GM18951 (cell line): Measurements from ENCODE around the gene PRF1.

Experiments
- POLR2A ChIP-seq: IDR thresholded peaks from 4 replicates; pipeline ENCODE4 v1.6.1; 2011; ENCODE audit warnings: mild to moderate bottlenecking; ENCODE audit not compliant: insufficient read length, insufficient read depth; ENCODE audit errors: extremely low read depth
- in situ Hi-C: fragments of 300-500 bp; cut with MboI; formaldehyde crosslinking; loops from one replicate; pipeline ENCODE4 v1.12.0; 2022; ENCODE audit warnings: low sequenced_read_pairs, mixed read lengths, inconsistent platforms; ENCODE audit not compliant: unreplicated experiment

The PRF1 gene

DNA sequence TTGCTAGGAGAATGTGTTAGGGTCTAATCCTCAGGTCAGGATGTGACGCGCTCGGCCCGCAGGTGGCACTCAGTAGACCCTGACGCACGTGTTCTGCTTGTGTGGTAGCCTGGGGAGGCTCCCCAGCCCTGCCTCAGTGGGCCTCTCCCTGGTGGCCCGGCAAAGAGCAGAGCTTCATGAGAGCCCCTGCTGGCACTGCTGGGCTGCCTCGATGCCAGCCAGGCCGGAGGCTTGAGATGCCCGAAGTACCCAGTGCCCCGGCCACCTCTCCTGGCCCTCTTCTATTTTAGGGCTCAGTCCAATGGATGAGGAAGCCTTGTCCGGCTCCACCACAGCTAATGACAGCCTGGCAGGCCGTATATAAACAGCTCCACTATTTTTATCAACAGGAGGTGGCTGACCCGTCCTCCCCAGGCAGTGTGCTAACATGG is 42.0 kb downstream of the PRF1 start:
- no peak for TF ChIP-seq POLR2A
- in situ Hi-C loops: no loop called here

DNA sequence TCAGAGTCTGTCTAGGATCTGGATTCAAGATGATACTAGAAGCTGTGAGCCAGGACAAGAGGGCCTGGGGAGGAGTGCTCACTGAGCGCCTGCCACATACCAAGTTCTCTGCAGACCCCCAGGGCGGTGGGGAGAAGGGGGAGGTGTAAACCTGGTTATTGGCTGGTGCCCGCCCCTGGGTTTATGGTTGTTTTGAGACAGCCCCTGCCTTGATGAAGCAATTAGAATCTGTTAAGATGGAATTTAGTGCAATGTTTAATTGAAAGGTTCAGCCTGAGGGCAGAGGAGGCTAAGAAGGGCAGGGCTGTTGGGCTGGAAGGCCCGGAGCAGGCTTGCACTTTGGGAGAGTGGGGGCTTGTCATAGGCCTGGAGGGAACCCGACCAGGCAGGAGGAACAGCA is 42.7 kb downstream of the PRF1 start:
- in situ Hi-C loops: no loop called here
- TF ChIP-seq POLR2A: no peak

DNA sequence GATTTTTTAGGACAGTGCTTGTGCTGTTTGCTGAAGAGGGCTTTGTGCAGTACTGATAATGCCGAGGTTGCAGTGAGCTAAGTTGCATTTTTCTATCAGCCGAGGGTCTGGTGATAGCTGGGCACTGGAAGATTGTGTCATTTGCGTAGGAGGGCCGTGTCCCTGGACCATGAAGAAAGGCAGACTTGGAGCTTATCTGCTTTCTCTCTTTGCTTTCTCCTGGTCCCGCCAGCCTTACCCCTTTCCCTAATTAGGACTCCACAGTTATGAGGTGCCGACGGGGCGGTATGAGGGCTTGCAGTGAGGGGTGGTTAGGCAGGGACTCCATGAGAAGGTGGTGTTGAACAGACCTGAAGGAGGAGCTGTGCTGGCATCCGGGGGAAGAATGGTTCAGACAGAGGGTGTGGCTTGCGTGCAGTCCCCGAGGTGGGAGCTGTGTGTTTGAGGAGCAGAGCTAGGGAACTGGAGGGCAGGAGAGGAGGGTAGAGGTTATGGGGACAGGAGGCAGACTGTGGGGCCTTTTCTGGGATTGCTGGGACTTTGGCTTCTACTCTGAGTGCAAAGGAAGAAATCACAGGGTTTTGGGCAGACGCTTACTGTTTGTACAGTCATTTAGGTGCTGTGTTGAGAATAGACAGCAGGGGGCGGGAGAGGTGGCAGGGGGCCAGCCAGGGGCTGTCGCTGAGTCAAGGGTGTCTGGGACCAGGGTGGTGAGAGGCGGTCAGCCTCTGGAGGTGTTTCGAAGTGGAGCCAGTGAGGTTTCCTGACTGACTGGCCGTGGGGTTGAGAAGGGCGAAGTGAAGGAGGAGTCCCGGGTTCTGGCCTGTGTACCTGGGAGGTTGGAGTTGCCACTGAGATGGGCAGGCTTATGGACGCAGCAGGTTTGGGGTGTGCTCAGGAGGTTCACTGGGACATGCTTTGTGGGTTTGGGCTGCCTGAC is 43.4 kb downstream of the PRF1 start:
- TF ChIP-seq POLR2A: no peak
- in situ Hi-C loops: no loop called here

DNA sequence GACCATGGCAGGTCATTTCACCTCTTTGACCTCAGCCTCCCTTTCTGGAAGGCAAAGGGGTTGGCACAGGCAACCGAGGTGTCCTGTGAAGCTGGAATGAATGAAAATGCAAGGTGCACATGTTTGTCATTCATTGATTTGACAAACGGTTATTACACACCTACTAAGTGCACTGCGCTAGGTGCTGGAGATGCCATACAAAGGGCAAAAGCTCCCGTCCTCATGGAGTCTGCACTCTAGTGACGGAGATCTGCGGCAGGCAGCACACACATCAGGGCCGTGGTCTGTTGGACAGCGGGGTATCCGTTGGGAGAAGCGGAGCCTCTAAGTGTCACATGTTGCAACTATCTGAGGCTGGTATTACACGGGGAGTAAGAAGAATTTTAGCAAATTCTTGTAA is 44.2 kb downstream of the PRF1 start:
- TF ChIP-seq POLR2A: no peak
- in situ Hi-C loops: no loop called here

DNA sequence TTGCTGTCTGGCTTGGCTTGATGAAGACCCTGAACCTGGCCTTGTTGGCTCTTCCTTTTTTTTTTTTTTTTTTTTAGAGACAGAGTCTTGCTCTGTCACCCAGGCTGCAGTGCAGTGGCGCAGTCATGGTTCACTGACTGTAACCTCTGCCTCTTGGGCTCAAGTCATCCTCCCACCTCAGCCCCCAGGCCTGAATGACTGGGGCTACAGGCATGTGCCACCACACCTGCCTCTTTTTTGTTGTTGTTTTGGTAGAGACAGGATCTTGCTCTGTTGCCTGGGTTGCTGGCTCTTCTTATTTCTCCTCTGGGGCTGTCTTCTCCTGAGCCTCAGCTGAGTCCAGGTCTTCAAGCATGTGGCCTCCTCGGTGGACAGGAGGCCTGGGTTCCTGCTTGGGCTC is 44.7 kb downstream of the PRF1 start:
- TF ChIP-seq POLR2A: no peak
- in situ Hi-C loops: no loop called here

DNA sequence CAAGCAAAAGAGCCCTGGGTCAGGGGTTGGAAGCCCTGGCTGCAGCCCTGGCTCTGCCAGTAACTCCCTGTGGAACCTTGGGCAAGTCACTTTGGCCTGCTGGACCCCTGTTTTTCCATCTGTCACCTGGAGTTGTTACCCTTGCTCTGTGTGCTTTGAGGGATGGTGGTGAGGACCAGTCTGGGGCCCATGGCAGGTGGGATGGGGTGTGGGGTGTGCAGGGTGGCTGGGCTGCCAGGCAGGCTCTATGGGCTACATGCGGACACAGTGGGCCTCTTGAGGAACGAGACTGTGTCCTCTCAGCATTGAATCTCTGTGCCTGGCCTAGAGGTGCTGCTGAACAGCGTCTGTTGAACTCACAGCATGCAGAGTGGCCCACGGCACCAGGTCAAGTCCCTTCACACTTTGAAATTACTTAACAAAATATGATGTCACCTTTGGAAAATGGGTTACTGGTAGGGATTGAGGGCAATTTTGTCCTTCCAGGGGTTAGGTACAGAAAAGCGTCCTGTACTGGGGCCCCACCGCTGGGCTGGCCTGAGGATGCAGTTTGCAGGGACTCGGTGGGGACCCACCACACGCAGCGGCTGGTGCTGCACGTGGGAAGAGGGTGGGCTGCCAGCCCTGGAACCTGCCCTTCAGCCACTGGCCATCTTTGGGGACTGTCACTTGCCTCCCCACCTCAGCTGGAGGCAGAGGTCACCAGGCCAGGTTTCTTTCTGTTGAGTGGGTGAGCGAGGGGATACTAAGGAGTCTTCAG is 45.3 kb downstream of the PRF1 start:
- in situ Hi-C loops: no loop called here
- no peak for TF ChIP-seq POLR2A

DNA sequence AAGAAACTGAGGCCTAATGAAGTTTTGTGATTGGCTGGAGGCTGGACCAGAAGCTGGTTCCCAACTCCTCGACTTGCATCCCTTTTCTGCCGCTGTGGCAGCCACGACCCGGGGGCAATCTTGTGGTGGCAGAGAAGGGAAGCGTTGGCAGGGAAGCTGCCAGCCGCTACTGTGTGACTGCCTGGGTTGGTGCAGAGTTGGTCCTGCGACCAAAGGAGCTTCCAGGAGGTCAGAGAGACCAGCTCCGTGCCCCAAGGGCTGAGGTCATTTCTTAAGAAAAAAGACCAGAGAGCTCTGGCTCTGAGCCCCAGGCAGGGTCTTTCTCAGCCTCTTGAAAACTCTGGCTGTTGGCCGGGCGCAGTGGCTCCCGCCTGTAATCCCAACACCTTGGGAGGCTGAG is 47.2 kb downstream of the PRF1 start:
- in situ Hi-C loops: no loop called here
- no peak for TF ChIP-seq POLR2A

DNA sequence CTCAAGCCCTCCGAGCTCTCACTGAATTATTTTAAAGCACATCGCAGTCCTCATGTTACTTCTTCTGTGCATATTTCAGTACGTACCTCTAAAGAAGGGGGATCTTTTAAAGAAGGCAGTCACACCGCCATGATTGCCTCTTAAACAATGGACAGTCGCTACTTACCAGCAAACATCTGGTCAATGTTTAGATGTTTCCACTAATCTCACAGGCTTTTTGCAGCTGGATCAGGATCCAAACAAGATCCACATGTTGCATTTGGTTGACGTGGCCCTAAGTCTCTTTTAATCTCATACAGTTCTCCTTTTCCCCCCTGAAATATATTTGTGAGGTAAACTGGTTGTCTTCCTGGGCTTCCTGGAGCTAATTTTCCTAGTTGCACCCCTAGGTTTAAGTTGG is 50.0 kb downstream of the PRF1 start:
- TF ChIP-seq POLR2A: no peak
- in situ Hi-C loops: loop anchor here (5.0 kb wide), 2 partner anchors 210 to 320 kb away; no protein-coding TSS in a partner anchor

DNA sequence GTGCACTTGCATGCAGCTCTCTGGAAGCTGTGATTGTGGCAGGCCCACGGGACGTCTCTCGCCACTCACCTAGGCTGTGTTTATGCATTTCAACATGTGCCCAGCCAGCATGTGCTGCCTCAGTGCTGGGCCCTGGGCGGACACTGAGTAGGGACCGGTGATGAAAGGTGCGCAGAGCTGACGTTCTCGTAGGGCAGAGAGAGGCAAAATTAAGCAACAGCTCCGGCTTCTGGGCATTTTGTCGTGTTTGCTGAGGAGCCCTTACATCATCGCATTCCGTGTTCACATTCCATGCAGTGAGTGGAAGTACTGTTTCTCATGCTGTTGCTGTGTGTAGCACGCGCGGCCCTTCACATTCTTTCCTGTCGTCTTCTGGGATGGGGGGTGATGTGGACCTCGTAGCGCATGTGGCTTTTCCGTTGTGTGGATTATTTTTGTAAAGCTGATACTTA is 50.5 kb downstream of the PRF1 start:
- in situ Hi-C loops: loop anchor here (5.0 kb wide), 2 partner anchors 210 to 320 kb away; no protein-coding TSS in a partner anchor
- TF ChIP-seq POLR2A: no peak

DNA sequence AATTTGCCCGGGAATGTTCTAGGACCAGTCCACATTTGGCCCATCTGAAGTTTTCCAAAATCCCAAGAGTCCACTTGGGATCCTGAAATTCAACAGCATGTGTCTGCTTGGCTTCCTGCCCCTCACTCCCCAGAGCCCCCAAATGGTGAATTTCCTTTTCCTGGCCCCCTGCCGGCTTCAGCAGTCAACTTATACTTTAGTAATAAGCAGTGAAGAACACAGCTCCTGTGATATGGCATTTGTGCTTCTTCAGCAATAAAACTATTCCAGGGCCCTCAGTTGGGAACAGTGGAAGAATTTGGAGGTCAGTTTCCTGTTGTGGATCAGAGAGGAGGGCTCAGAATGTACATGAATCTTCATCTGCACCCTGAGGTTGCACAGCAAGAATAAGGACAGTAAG is 51.1 kb downstream of the PRF1 start:
- no peak for TF ChIP-seq POLR2A
- in situ Hi-C loops: loop anchor here (5.0 kb wide), 2 partner anchors 211 to 321 kb away; no protein-coding TSS in a partner anchor

DNA sequence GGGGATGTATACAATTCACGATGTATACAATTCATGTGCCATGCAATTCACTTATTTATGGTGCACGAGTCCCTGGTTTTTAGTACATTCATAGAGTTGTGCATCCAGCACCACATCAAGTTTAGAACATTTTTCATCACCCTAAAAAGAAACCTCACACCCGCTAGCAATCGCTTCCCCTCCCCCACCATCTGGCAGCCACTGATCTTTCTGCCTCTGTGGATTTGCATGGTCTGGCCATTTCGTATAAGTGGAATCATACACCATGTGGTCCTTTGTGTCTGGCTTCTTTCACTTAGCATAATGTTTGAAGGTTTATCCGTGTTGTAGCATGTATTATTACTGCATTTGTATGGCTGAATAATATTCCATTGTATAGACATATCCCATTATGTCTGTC is 52.1 kb downstream of the PRF1 start:
- in situ Hi-C loops: loop anchor here (5.0 kb wide), 2 partner anchors 212 to 322 kb away; no protein-coding TSS in a partner anchor
- TF ChIP-seq POLR2A: no peak

DNA sequence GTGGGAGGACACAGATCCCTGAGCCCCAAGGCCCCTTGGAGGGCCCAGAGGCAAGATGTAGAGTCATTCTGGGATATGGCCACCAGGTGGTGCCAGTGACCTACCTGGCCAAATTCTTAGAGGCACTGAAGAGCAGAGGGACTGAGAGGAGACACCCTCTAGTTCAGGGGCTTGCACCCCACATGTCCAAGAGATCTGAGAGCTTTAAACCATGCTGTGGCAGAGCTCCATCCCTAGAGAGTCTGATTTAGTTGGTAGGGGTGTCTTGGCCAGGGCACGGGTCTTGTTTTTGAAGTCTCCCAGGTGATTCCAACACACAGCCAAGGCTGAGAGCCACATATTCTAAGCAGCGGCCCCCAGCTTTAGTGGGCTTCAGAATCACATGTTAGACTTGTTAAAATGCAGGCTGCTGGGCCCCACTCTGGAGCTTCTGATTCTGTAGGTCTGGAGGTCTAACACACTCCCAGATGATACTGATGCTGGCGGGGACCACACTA is 52.5 kb downstream of the PRF1 start:
- no peak for TF ChIP-seq POLR2A
- in situ Hi-C loops: loop anchor here (5.0 to 10.0 kb wide), 3 partner anchors 85 to 322 kb away; no protein-coding TSS in a partner anchor

DNA sequence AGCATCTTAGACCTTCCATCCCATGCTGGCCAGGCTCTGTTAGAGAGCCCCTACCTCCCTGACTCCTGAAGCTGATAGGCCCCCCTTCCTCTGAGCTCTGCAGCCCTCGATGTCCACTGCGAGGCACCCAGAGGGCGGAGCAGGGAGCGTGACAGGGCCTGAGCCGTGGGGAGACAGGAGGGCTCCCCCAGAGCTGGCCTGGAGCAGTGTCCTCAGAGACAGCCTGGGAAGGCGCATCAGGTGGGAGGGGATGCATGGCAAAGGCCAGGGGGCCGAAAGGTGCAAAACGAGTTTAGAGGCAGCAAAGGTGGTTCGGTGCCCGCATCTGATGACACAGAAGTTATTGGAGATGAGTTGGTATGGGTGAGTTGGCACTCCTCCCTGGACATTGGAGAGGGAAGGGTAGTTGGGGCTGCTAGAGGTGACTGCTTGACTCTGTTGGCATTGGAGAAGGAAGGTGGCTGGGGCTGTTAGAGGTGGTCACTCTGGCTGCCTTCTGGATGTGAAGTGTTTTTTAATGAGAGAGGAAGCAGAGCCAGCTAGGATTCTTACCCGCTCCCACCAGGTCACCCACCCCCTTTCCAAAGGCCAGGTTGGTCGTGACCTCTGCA is 53.1 kb downstream of the PRF1 start:
- no peak for TF ChIP-seq POLR2A
- in situ Hi-C loops: loop anchor here (10.0 kb wide), 1 partner anchor 85 kb away; no protein-coding TSS in a partner anchor
